Renal cortex interstitium (tissue), 11 donors: ENCODE data around the gene FCN3. TPM values are rescaled to one million over a fixed set of nuclear protein-coding genes. Genes with fewer than 3 reads are reported as not detected.
A peak's percentile ranks its signal among the peaks of the same experiment; 100 is the strongest.

ENCODE experiments used
- DNase-seq, 11 donors: peaks; one replicate each; pipeline ENCODE4 v3.0.0-alpha.2; 2013; ENCODE audit warnings: low read depth in 9 of 11, low spot score in 4 of 11; ENCODE audit errors: extremely low read depth in 1 of 11
- polyA plus RNA-seq, 3 donors: library from polyadenylated mRNA; unstranded; fragments of 120-200 nt; gene quantifications; one replicate each; pipeline ENCODE4 v1.2.1, GENCODE V29; 2013; ENCODE audit not compliant: insufficient read length in 3 of 3

The FCN3 gene
- polyA plus RNA-seq, 3 donors = 2.6 to 3.3 (median 2.9) TPM

DNA sequence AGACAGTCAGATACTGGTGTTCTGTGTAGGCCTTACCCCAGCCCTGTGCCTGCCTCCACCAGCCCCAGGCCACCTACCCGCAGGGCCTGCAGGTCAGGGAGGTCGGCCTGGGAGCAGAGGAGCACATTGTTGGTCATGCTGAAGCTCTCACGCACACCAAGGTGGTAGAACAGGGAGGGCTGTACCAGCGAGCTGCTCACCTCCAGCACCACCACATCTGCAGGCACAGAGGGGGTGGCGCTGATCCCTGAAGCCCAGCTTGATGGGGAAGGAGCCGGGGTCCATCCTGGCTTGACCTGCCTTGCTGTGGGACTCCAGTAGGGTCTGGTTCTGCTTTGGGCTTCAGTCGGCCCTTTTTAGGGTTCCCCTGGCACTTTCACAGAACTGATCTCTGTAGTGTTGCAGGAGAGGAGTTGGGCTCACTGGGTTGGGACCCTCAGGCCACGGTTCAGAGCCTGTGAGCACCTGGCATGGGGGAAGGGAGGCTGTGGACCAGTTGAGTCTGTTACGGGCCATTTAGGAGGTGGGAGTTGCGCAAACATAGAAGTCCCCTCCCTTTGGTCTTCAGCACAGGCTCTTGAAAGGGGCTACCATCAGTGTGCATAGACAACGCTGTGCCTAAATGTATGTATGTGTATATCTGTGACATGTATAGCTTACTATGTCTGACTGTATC is 9.8 kb downstream of the FCN3 start:
- no peak for DNase-seq

DNA sequence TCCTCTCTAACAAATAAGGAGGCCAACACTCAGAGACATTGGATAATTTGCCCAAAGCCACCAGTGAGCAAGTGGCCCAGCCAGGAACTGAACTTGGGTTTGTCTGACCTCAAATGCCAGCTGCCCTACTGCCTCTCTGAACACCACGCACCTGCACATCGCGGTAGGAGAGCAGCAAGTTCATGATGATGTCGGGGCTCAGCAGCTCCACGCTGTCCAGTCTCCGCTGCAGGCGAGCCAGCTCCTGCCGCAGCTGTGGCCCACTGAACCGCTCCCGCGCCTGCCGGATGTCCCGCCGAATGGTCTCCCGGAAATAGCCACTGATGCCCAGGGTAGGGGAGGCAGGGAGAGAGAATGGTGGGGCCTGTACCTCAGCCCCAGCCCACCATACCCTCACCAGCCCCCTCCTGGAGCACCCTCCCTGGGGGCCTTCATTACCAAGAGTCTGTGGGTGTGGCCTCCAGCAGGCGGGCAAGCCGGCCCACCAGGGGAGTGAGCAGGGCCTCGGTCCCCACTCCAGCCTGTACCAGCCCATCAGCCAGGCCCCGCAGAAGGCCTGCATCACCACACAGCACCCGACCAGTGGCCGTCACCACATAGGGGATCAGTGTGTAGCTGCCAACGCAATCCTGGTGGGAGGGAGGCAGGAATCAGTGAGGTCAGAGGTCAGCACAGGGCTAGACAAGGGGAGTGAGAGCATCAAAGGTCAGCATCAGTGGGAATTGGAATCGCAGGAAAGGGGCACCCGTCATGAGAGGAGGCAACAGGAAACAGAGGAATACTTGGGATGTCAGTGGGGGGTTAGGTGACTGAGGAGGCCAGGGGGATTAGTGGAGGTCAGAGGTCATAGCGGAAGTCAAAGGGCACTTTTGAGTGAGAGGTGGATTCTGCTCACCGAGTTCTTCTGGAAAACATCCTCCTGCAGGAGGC is 10.6 kb downstream of the FCN3 start:
- no peak for DNase-seq

DNA sequence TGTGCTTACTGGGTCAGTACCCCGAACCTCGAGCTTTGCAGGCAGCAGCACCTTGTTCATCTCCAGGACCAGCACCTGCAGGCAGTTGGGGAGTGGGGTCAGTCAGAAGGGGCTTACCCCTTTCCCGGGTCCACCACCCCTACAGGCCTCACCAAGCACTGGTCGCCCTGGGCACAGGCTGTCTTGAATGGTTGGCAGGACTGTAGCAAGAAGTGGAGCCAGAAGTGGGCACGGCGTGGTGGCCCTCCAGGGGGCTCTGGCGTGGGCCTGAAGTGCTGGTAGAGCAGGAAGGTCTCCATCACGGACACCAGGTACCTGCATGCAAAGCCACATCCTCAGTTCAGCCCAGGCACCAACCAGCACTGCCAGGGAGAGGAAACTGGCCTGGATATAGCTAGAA is 13.1 kb downstream of the FCN3 start:
- no peak for DNase-seq

DNA sequence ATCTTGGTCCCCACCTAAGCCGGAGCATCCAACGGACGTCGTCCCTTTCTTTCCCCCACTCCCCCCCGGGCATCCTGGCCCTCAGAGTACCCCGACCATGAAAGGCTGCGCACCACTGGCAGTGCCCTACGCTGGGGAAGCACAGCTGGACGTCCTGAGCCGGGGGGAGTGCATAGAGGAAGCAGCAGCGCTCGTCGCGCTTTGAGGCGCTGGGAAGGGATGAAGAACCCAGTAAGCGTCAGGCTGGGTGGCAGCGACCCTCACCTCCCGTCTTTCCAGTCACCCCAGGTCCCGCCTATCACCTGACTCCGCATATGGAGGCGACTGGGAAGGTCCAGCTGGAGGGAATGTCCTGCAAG is 13.6 kb downstream of the FCN3 start:
- DNase-seq = no peak

DNA sequence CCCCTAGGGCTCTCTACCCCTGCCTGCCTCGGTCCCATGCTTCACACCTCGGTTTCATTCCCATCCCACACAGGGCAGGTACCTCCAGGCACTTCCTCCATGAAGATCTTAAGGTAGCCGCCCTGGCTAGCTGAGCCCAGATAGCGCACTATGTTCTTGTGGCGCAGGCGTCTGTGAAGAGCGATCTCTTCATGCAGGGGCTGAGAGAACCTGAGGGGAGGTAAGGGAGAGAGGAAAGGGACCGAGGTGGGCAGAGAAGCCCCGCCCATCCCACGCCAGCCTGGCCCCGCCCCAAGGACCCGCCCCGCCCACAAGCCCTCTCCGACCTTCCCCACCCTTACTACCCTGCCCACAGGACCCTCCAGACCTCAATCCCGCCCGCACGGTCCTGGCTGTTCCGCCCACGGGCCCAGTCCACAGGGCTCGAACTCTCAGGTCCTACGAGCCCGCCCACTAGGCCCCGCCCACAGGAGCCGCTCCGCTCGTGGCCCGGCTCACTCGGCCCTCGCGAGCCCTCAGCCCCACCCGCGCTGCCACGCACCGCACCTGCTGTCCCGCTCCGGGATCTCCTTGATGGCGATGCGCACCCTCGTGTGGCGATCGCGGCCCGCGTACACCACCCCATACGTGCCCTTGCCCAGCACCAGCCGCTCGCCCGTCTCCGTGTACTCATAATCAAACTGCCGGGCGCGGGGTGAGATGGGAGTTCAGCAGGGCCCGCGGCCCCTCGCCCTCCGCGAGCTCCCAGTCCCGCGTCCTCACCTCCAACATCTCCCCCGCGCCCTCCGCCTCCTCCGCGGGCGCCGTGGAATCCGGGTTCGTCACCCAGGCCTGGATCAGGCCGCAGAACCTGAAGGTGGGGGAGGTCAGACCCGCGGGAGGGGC is 14.2 kb downstream of the FCN3 start:
- DNase-seq = no peak

DNA sequence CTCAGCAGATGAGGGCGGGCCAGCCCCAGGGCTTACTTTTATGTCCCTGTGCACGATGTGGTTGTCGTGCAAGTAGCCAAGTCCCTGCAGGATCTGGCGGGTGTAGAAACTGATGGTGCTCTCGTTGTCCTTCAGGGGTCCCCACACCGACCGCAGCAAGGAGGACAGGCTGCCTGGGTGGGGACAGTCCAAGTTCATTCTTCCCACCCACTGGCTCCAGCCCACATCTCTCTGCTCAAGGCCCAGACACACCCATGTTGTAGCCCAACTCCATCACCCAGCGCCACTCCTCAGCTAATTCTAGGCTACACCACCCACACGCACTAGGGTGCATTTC is 14.8 kb downstream of the FCN3 start:
- DNase-seq = no peak

DNA sequence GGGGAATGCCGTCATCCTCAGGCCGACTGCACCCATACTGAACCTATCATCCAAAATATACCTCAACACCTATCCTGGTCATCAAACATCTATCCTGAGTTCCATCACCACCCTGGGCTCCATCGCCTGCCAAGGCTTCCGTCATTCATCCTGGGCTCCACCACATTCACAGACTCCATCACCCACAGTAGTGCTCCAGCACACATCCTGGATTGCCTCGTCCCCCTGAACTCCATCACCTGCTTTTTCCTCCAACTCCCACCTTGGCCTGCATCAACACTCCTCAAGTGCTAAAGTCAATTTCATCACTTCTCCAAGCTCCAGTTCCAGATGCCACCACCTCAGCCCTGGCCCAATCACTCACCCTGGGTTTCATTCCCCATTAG is 15.7 kb downstream of the FCN3 start:
- no peak for DNase-seq

DNA sequence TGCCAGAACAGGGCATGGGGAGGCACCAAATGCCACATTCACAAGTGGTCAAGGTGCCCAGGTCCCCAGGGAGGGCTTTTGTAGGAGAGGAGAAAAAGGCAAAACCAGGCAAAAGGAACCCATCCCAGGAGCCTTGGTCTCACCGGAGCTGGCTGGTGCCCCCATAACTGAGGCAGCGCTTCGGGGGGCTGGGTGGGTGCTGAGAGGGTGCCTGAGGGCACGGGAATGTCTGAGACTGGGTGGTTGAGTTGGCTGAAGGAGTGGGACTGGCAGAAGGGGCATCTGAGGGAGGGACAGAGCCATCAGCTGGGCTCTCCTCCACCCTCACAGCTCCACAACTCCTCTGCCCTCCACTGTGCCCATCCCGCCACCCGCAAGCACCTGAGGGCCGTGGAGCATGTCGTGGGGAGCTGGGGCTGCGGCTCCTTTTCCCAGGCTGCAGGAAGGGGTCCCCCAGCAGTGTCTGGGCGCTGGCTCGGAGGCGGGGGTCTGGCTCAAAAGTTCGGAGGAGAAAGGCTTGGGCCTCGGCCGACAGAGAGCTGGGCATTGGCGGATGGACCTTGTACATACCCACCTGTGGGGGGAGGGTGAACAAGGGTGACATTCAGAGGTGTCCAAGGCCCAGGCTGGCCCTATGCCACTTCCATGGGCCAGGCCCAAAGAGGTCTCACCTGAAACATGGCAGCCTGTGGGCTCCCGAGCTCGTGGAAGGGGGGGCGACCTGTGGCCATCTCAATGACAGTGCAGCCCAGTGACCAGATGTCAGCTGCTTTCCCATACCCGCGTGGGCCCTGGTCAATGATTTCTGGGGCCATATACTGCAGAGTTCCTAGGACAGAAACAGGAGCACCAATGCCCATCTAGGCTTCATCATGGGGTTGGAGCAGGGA is 16.3 kb downstream of the FCN3 start:
- DNase-seq = no peak

DNA sequence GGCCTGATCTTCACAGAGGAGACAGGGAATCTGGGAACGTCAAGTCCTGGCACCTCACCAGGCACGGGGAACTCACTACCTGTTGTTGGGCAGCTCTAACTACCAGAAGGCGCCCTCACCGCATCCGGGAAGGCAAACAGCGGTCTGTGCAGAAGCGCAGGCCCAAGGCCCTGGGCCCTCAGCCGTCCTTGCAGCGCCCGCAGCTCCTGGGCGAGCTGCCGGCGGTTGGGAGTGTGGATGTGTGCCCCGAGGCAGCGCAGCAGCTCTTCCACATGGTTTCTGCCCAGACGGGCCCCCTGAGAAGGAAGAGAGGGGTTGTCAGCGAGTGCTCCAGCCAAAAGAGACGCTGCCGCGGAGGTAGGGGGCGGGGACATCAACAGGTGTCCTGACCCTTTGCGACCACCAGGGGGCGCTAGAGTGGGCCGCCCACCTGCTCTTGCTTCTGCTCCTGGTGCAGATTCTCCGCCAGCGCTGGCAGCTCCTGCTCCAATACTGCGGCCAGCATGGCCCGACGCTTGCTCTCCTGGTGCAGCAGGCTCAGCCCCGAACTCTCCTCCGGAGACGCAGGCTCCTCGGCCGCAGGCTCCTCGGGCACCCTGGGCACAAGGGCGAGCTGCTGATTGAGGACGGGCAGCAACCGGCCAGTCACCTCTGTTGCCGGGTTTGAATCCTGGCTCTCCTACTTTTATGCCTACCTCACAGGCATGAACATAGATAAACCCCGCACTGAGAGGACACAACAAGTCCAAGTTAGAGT is 17.2 kb downstream of the FCN3 start:
- DNase-seq = peak in 5 of 11 donors; percentile 43 to 62 (median 53)

DNA sequence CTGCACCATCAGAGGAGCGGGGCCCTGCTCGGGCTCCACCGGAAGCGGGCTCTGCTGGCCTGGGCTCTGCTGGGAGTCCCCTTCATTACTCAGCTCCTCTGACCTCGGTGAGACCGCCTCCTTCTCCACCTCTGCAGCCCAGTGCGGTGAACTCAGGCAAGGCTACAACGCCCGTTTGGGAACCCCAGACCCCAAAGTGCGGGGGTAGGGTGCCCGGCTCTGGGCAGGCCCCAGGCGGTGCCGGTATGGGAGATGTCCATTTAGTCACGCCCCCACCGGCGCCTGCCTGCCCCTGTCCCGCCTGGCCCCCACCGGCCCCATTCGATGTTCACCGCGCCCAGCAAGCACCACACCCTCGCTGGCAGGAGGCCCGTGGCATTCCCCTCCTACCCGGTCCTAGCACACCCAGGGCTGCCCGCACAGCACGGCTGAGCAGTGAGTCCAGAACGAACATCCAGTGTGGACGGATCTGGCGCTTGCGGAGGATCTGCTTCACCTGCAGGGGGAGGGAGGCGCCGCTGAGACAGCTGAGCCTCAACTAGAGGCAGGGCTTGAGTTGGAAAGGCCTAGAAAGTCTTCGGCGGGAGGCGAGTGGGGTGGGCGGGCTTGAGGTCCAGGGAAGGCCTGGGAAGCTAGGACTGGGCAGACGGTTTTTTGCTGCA is 17.9 kb downstream of the FCN3 start:
- DNase-seq = no peak

DNA sequence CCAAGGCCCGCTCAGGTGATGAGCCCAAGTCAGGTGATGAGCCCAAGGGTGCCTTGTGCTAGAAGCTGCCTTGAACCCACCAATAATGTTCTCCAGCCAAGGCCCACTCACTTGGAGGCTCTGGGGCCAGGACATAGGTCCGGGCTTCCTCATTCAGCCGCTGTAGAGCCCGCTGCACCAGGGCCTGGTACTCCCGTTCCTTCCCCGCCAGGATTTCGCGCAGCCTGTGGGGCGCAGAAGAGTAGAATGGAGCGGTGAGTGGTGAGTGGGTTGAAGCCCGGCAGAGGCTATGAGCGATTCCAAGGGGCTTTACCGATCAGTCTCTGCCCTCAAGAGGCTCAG is 18.4 kb downstream of the FCN3 start:
- DNase-seq = no peak

DNA sequence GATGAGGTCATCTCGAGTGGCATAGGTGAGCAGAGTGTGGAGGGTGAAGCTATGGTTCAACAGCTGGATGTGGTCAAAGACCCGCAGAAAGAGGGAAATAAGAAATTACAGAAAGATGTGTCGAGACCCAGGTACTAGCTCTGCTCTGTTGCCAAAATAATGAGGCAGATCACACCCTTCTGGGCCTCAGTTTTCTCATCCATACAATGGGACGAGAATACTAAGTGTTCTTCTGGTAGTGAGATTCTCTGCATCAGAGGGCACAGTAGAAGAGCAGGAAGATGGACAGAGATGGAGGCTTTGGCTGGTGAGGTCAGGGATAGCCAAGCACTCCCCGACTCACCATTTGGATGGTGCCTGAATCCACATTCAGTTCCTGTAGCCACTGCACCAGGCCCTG is 18.9 kb downstream of the FCN3 start:
- no peak for DNase-seq

DNA sequence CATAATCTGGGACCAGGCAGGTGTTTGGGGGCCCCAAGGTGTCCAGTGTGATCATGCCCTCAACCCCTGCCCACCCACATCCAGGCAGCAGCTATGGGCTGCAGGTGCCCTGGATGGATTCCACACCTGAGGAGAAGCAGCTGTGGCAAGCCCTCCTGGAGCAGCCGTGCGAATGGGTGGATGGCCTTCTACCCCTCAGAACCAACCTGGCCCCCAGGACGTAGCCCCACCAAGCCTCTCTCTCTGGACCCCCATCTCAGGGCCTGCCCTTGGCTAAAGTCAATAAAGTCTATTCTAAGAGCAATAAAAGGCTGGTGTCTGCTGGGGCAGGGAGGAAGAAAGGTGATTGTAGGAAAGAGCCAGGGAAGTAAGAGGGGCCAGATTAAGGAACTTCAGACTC is 21.0 kb downstream of the FCN3 start:
- no peak for DNase-seq

DNA sequence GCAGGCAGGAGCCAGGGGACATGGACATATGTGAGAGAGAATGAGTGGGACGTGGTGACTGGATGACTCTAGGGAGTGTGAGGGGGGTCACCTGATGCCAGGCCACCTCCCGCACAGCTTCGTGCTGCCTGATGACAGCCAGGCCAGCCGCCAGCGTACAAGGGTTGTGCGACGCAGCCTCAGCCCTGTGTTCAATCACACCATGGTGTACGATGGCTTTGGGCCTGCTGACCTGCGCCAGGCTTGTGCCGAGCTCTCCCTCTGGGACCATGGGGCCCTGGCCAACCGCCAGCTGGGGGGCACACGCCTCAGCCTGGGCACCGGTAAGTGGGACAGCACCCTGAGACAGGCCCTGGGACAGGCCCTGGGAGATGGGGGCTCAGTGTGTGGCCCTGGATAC is 21.5 kb downstream of the FCN3 start:
- no peak for DNase-seq

DNA sequence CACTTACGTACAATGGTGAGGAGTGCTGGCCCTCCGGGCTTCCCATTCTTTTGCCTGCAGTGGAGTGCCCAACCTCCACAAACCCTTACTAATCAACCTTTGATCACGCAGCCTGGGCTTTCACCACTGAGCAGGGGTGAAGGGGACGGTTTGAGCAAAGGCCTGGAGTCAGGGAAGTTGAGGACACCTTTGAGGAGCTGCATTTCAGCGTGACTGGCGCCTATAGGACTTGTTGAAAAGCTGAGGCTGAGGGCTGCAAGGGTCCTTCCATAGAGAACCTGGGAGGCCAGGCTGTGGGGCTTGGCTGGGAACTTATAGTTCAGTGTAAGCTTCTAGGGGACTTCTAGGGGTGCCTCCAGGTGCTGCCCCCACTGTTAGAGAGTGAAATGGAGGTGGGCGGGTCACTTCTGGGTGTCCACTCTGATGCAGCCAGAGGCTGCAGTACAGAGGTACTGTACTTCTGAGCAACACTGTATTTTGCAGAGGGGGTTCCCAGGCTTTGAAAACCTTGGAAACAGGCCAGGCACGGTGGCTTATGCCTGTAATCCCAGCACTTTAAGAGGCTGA is 23.0 kb downstream of the FCN3 start:
- no peak for DNase-seq

DNA sequence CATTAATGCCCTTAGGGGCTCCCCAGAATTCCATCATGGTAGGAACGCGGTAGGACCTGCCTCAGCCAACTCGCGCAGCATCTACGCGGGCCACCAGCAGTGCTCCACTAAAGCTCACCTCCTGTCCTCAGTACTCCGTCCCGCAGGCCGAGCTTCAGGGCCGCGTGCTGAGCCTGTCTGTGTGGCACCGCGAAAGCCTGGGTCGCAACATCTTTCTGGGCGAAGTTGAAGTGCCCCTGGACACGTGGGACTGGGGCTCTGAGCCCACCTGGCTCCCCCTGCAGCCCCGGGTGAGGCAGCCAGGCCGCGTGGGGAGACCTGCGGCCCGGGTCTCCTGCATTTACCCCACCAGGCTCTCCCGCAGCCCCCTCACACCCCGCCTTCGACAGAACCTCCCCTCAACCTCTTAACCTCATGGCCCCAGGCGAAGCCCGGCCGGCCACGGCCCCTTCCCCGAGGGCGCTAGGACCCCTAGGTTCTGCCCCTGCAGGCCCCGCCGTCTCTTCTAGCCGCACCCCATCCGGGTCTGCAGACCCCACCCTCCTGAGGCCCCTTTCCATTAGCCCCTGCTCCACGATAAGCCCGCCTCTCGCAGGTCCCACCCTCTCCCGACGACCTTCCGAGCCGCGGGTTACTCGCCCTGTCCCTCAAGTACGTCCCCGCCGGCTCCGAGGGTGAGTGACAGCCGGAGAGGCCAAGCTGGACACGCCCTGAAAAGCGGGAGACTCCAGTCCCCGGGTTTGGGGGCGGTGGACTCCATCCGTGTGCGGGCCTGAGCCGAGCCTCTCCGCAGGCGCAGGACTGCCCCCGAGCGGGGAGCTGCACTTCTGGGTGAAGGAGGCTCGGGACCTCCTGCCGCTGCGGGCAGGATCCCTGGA is 23.7 kb downstream of the FCN3 start:
- peak in 3 of 11 donors; percentile 36 to 50 (median 42) for DNase-seq
